ENCODE results near the gene SLC35E2B. TPM values are rescaled to one million over a fixed set of nuclear protein-coding genes. Genes with fewer than 3 reads are reported as not detected.

Gene SLC35E2B
- total RNA-seq, 1 experiment from 2014 or later, result 13.1 TPM

DNA sequence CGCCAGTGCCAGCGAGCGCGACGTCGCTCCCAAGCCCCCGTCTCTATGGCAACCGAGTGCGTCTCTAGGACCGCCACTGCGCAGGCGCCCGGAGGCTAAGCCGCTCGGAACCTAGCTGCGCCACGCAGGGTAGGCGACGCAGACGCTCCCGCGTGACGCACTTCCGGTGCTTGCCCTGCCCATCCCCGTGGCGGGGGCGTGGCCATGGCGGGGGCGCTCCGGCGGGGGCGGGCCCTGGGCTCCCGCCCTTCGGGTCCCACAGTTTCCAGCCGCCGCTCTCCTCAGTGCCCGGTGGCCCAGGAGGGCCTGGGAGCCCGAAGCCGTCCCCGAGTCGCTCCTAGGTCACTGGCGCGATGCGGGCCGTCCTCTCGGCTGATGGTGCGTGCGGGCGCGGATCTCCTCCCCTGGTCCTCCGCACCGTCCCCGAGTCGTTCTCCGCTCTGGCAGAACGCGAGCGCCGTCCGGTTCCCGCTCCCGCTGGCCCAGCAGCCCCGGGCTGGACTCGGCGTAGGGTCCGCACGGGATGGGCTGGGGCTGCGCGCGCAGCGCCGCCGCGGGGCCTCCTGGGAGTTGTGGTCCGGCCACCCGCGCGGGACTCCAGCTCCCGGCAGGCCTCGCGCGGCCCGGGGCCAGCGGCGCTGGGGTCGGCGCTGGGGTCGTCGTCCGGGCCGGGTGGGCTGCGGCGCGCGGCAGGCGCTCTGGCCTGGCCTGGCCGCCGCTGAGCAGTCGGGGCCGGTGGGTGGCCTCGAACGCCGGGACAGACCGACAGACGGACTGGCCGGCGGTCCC is 77.1 kb downstream of the SLC35E2B start, which contains the start of gene MIB2:
TSS of gene MIB2 (plus strand) at position 245 of the 789 bp plus-strand sequence. CDS start 7,953 bp downstream, outside the sequence.
- Histone ChIP-seq H3K4me3 (peak within 1 kb of the TSS; percentile 97), H3K9me3 (replicated peaks) (peaks cover 6% of the 10 kb centered on the region), H3K27me3 (replicated peaks) (no peaks in the 10 kb centered on the region), H3K4me1 (replicated peaks) (peaks cover 17% of the 10 kb centered on the region), H3K36me3 (peaks cover 26% of the 10 kb centered on the region), H3K27ac (peak within 1 kb of the TSS; percentile 99)
- DNase-seq (ENCODE audit: low read depth in 1 of 2, low spot score in 2 of 2), result peak; percentile 91 to 97

DNA sequence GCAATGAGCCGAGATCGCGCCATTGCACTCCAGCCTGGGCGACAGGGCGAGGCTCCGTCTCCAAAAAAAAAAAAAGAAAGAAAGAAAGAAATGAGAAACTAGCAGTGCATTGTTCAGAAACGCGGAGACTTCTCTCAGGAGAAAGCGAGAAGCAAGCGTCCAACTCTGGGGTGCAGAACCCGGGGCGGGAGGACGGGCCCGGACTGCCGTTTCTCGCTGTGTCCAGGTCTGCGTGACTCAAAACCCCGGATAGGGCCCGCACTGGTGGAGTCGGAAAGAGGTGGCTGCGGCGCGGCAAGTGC is 77.7 kb downstream of the SLC35E2B start:
- Histone ChIP-seq H3K27me3 (replicated peaks) (no peaks in the 10 kb centered on the region), H3K27ac (0 out of 2 replicates have a peak overlapping the region, but pooled peaks have one; percentile 99), H3K4me3 (peak overlapping the region; percentile 97)

DNA sequence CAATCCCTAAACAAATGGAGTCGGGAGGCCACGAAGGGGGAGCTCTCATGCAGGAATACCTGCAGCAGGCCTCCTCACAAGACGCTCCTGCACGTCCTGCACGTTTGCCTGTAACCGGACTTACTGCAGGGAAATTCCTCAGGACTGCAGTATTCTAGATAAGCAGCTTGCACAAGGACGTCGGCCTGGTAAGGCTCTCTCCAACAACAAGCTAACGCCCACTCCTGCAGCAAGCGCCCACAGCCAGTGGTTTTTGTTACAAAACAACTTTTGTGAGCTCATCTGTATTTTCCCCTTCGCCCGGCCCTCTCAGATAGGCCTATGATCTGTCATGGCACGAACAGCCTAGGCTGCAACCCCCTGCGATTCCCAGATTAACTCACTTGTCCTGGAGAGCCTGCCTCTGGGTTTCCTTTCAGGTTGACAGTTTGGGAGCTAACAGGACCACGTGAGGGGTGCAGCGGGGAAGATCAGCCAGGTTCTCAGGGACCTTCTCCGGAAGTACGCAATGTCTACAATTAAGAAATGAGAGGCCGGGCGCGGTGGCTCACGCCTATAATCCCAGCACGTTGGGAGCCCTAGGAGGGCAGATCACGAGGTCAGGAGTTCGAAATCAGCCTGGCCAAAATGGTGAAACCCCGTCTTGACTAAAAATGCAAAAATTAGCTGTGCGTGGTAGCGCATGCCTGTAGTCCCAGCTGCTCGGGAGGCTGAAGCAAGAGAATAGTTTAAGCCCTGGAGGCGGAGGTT is 78.2 kb downstream of the SLC35E2B start:
- peak overlapping the region; percentile 97 for H3K4me3 ChIP-seq
- H3K27me3 ChIP-seq (replicated peaks), result no peaks in the 10 kb centered on the region
- peaks cover 17% of the 10 kb centered on the region for H3K4me1 ChIP-seq (replicated peaks)
- no peak overlapping the region for H3K27ac ChIP-seq
- peaks cover 6% of the 10 kb centered on the region for H3K9me3 ChIP-seq (replicated peaks)
- DNase-seq (ENCODE audit: low read depth in 1 of 2, low spot score in 2 of 2), result no peak
- peaks cover 23% of the 10 kb centered on the region for H3K36me3 ChIP-seq

More for the DNA sequence above, 77.7 kb downstream of the SLC35E2B start:
- H3K4me1 ChIP-seq (replicated peaks), result peaks cover 17% of the 10 kb centered on the region
- no peak for DNase-seq (ENCODE audit: low read depth in 1 of 2, low spot score in 2 of 2)
- peaks cover 25% of the 10 kb centered on the region for H3K36me3 ChIP-seq
- peaks cover 6% of the 10 kb centered on the region for H3K9me3 ChIP-seq (replicated peaks)

DNA sequence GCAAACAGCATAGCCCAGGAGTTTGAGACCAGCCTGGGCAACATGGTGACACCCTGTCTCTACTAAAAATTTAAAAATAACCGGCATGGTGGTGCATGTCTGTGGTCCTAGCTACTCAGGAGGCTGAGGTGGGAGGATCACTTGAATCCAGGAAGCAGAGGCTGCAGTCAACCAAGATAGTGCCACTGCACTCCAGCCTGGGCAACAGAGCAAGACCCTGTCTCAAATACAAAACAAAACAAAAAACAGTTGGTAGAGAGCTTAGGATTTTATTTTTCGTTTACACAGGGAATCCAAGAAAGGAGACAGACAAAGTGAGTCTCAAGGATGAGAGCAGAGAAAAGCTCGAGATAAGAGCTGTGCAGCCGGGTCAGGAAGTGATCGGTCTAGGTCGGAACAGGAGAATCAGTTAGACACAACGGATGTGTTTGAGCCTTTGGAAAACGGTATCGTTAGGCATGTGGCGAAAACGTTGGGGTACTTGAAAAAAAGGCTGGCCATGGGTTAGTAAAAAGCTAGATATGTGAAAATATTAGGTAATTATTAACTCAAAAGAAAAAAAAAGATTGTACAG is 79.0 kb downstream of the SLC35E2B start:
- DNase-seq (ENCODE audit: low read depth in 1 of 2, low spot score in 2 of 2), result no peak
- Histone ChIP-seq H3K9me3 (replicated peaks) (peaks cover 6% of the 10 kb centered on the region), H3K4me3 (no peak overlapping the region), H3K27ac (no peak overlapping the region), H3K36me3 (peaks cover 22% of the 10 kb centered on the region), H3K27me3 (replicated peaks) (no peaks in the 10 kb centered on the region), H3K4me1 (replicated peaks) (peaks cover 17% of the 10 kb centered on the region)

DNA sequence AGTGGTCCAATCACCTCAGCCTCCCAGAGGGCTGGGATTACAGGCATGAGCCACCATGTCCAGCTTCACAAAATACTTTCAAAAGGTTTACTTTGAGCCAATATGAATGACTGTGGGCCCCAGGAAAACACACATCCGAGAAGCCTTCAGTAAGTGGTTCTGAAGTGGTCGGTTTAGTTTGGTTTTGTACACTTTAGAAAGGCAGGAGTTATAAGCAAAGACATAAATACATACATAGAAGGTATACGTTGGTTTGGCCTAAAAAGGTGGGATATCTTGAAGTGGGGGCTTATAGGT is 80.5 kb downstream of the SLC35E2B start:
- Histone ChIP-seq H3K9me3 (replicated peaks) (peaks cover 6% of the 10 kb centered on the region), H3K36me3 (peaks cover 9% of the 10 kb centered on the region), H3K4me3 (no peak overlapping the region), H3K4me1 (replicated peaks) (peaks cover 17% of the 10 kb centered on the region), H3K27me3 (replicated peaks) (no peaks in the 10 kb centered on the region), H3K27ac (no peak overlapping the region)
- no peak for DNase-seq (ENCODE audit: low read depth in 1 of 2, low spot score in 2 of 2)

DNA sequence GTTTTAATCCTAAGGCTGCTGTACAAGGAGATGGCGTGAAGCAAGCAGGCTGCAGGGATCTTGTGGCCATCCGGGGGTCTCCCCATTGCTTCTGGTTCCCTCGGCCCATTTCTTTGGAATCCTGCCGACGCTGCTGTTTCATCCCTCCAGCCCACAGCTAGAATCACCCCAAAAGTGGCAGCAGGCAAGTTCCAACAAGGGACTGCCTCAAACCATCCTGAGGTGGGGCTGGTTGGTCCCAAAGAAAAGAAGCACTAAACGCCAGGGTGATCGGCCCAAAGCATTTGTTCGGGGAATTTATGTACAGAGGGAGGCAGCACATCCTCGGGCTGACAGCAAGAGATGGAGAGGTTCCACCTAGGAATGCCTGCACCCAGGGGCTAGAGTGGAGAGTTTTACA is 81.8 kb downstream of the SLC35E2B start:
- Histone ChIP-seq H3K4me1 (replicated peaks) (peaks cover 9% of the 10 kb centered on the region), H3K4me3 (no peak overlapping the region), H3K27ac (no peak overlapping the region), H3K27me3 (replicated peaks) (no peaks in the 10 kb centered on the region), H3K36me3 (peaks cover 5% of the 10 kb centered on the region), H3K9me3 (replicated peaks) (peaks cover under 1% of the 10 kb centered on the region)
- DNase-seq (ENCODE audit: low read depth in 1 of 2, low spot score in 2 of 2), result no peak

DNA sequence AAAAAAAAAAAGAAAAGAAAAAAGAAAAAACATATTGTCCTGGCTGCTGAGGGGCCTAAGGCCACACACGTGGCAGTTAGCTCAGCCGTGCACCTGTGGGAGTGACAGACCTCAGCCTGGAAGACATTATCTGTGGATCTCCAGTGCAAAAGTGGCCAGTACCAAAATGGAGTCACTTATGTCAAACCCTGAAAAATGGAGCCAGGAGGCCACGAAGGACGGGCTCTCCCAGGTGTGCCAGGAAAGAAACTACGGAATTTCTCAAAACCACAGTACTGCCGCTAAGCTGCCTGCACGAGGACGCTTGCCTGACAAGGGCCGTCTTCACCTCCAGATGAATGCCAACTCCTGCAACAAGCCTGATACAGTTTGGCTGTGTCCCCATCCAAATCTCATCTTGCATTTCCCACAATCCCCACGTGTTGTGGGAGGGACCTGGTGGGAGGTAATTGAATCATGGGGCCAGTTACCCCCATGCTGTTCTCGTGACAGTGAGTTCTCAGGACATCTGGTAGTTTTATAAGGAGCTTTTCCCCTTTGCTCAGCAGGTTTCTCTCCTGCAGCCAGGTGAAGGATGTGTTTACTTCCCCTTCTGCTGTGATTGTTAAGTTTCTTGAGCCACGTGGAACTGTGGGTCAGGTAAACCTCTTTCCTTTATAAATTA is 82.6 kb downstream of the SLC35E2B start:
- Histone ChIP-seq H3K4me1 (replicated peaks) (peaks cover 9% of the 10 kb centered on the region), H3K4me3 (no peak overlapping the region), H3K27me3 (replicated peaks) (no peaks in the 10 kb centered on the region), H3K27ac (no peak overlapping the region), H3K36me3 (no peaks in the 10 kb centered on the region; the same call in 1 of the 2 replicates), H3K9me3 (replicated peaks) (no peaks in the 10 kb centered on the region)
- no peak for DNase-seq (ENCODE audit: low read depth in 1 of 2, low spot score in 2 of 2)

Other genes with a start within 250 kb of the SLC35E2B start
- gene ATAD3C, start 243.1 kb downstream of the SLC35E2B start, total RNA-seq (2014; rRNA removed; shearing (Covaris generic)), result not detected in 2 replicates
- 24.0 and 33.8 TPM in 2 replicates for gene ATAD3B, start 221.0 kb downstream of the SLC35E2B start, total RNA-seq (2014; rRNA removed; shearing (Covaris generic))
- gene ATAD3A, start 180.6 kb downstream of the SLC35E2B start, total RNA-seq (2014; rRNA removed; shearing (Covaris generic)), result 32.7 and 51.6 TPM in 2 replicates
- gene TMEM240, start 152.2 kb downstream of the SLC35E2B start, total RNA-seq (2014; rRNA removed; shearing (Covaris generic)), result 0.31 and 0.47 TPM in 2 replicates
- 57.2 and 58.6 TPM in 2 replicates for gene SSU72, start 117.9 kb downstream of the SLC35E2B start, total RNA-seq (2014; rRNA removed; shearing (Covaris generic))
- gene FNDC10, start 92.7 kb downstream of the SLC35E2B start, total RNA-seq (2014; rRNA removed; shearing (Covaris generic)), result 0.50 and 0.76 TPM in 2 replicates
- 34.4 and 44.8 TPM in 2 replicates for gene MIB2, start 77.3 kb downstream of the SLC35E2B start, total RNA-seq (2014; rRNA removed; shearing (Covaris generic))
- gene MMP23B, start 60.6 kb downstream of the SLC35E2B start, total RNA-seq (2014; rRNA removed; shearing (Covaris generic)), result 0.79 and 4.6 TPM in 2 replicates
- gene CDK11B, start 33.8 kb downstream of the SLC35E2B start, total RNA-seq (2014; rRNA removed; shearing (Covaris generic)), result 14.8 and 23.8 TPM in 2 replicates
- 11.8 and 22.6 TPM in 2 replicates for gene CDK11A, start 31.6 kb upstream of the SLC35E2B start, total RNA-seq (2014; rRNA removed; shearing (Covaris generic))
- gene NADK, start 85.7 kb upstream of the SLC35E2B start, total RNA-seq (2014; rRNA removed; shearing (Covaris generic)), result 50.4 and 62.1 TPM in 2 replicates
- 98.9 and 108 TPM in 2 replicates for gene GNB1, start 198.3 kb upstream of the SLC35E2B start, total RNA-seq (2014; rRNA removed; shearing (Covaris generic))
- 0.41 TPM in 1 of 2 replicates, not detected in the other for gene CALML6, start 222.5 kb upstream of the SLC35E2B start, total RNA-seq (2014; rRNA removed; shearing (Covaris generic))
- gene TMEM52, start 226.5 kb upstream of the SLC35E2B start, total RNA-seq (2014; rRNA removed; shearing (Covaris generic)), result 0.87 TPM in 1 of 2 replicates, not detected in the other